T-helper 22 cell (primary cell): ENCODE measurements around the gene ARHGAP25.
A peak's percentile ranks its signal among the peaks of the same experiment; 100 is the strongest.

Source experiments
- DNase-seq: peaks from one replicate; pipeline ENCODE4 v3.0.0-alpha.2; 2020; ENCODE audit warnings: low read depth

The ARHGAP25 gene

GRCh38 chr2:68834737-68835376, 100.2 kb downstream of the ARHGAP25 start:
- DNase-seq = no peak

DNA sequence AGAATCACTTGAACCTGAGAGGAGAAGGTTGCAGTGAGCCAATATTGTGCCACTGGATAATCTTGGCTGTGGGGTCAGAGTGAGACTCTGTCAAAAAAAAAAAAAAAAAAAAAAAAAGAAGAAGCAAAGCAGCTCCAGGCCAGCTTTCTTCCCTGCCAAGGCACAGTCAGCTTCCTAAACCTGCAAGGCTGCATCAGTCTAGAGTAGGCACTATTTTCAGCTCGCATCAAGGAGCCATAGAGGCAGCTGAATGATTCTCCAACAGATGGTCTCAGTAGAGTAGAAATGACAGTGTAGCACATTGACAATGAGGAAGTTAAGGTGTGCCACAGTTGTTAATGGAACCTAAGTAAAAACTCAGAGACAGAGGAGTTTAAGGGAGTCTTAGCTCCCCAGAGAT, 101.0 kb downstream of the ARHGAP25 start:
- DNase-seq = no peak

DNA sequence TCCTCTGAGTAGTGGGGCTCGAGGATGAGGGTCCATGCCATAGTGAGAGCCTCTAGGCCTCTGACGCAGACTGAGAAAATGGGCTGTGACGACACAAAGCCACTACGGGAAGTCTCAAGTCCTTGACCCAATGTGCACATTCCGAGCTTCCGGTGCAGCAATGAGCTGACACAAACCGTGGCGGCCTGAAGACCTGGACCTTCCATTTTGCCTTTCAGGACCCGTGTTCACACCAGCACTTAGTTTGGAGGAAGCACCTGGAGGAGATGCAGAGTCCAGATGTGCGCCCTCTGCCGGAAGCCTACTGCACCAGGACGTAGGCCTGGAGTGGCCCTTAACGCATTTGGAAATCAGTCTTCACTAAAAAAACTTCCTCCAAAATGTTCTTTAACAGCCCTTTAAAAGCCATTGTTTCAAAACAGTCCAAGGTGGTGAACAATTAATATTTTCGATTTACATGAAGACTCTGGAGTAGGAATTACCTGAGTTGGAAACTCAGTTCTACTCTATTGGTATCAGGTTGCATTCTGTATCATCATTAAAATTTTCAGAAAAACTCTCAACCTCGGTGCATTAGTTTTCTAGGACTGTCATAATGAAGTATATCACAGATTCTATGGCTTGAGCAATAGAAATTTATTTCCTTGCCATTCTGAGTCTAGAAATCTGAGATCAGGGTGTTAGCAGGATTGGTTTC, 102.7 kb downstream of the ARHGAP25 start:
- DNase-seq = peak; percentile 35

GRCh38 chr2:68837861-68838341, 103.3 kb downstream of the ARHGAP25 start:
- DNase-seq = no peak

DNA sequence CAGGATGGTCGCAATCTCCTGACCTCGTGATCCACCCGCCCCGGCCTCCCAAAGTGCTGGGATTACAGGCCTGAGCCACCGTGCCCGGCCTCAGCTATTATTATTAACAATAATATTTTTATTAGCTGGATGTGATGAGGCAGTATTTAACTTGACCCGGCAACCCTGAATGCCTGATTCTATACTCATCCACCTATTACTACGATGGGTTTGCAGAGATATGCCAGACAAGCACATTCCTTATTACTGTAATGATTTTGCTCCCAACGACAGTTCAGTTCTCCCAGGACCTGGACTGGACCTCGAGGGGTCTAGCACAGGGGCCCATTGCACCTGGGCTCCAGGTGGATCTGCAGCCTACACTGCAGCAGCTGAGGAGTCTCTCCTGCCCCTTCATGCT, 104.0 kb downstream of the ARHGAP25 start:
- no peak for DNase-seq

- DNase-seq = no peak
These were observed 104.7 kb downstream of the ARHGAP25 start for GRCh38 chr2:68839260-68839833.

- DNase-seq = no peak
These were observed 110.4 kb downstream of the ARHGAP25 start for GRCh38 chr2:68845043-68845442.

- DNase-seq = no peak
These were observed 111.5 kb downstream of the ARHGAP25 start for GRCh38 chr2:68846091-68846490.

DNA sequence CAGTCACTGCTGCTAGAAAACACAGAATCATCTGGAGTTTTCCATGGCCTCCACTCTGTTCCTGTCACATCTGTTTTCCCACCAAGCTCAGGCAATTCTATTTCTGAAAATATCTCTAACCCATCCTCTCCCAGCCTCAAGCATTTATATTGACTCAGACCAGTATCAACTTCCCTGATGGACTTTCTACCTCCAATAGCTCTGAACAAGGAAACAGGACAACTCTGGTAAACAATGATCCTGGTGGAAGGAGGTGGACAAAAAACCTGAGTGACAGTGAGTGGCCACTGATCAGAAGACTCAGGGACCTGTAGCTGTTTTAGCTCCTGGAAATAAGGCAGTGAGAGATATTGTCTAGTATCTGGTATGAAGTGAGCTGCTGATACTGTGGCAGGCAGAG, 113.1 kb downstream of the ARHGAP25 start:
- no peak for DNase-seq

GRCh38 chr2:68849579-68850030, 115.0 kb downstream of the ARHGAP25 start:
- no peak for DNase-seq

DNA sequence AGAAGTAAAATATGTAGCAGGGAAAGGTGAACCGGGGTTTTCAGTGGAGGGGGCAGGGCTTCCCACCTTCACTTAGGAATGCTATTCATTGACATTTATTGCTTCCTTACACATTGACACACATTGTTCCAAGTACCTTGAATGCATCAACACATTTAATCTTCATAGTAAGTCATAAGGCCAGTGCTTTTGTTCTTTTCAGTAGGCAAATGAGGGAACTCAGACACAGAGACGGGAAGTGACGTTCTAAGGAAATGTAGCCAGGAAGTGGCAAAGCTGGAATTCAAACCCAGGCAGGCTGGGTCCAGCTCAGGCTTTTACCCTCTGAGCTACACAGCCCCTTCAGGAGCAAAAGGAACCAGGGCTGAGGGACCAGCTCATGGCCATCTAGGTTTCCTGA, 115.9 kb downstream of the ARHGAP25 start:
- DNase-seq = no peak

DNA sequence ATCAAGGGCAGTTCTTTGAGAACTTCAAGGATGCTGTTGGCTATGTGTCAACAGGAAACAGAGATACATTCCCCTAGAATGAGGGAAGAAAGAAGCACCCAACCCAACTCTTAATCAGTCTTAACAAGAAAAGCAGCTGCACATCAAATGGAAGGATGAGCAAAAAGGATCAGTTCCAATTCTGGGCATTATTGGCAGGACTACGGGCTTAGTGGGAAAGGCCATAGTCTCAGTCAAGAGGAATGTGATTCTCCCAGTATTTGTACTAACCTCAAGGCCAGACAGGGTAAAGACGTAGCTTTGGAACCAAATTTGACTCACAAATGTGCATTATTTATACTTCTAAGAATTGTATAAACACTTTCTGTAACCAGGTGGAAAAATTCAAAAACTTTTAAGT, 118.4 kb downstream of the ARHGAP25 start:
- DNase-seq = no peak

DNA sequence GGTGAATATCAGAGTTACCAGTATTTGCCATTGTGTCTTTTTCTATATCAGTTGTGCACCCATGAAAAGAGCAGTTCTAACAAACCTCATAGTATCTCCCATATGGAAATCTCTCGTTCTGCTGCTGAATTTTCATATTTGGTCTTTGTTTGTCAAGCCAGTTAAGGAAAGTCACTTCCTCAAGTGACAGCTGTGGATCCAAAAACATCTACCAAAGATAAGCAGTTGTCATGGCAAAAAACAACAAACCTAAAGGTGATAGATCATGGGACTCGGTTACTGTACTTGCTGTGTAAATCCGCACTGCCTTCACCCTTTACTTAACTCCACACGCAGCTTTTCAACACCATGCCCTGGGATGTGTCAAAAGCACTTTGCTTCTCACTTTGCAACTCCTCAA, 119.3 kb downstream of the ARHGAP25 start:
- DNase-seq = no peak

- no peak for DNase-seq
These were observed 119.9 kb downstream of the ARHGAP25 start for GRCh38 chr2:68854476-68854875.

GRCh38 chr2:68855550-68855949, 120.9 kb downstream of the ARHGAP25 start:
- DNase-seq = no peak

GRCh38 chr2:68857202-68857845, 122.7 kb downstream of the ARHGAP25 start:
- DNase-seq = no peak

- DNase-seq = no peak
These were observed 123.3 kb downstream of the ARHGAP25 start for GRCh38 chr2:68857855-68858456.

GRCh38 chr2:68860111-68860510, 125.5 kb downstream of the ARHGAP25 start:
- no peak for DNase-seq

GRCh38 chr2:68861330-68861729, 126.7 kb downstream of the ARHGAP25 start:
- no peak for DNase-seq

- no peak for DNase-seq
These were observed 128.3 kb downstream of the ARHGAP25 start for GRCh38 chr2:68862889-68863288.

DNA sequence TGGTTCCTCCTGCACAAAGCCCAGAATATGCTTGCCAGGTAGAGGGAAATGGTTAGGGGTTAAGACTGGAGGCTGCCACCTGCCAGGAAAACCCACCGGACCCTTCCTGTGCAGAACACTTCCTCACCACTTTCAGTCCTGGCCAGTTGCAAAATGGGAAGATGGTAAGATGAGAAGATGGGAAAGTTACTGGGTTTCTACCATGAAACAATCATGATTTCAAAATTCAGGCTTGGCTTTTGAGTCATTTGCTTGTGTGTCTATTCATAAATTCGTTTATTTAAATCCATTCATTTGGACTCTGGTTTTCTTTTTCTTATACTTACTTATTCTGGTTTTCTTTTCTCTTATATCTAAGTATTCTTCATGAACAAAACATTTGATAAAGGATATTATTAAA, 129.4 kb downstream of the ARHGAP25 start:
- DNase-seq = no peak

GRCh38 chr2:68865108-68865507, 130.5 kb downstream of the ARHGAP25 start:
- DNase-seq = no peak
